Mammary epithelial cell (primary cell): ENCODE measurements around the gene SLC5A5.

Experiments used
- EZH2 ChIP-seq: IDR thresholded peaks from 2 replicates; pipeline ENCODE4 v1.6.1; 2012; ENCODE audit warnings: low read length, inconsistent platforms, borderline replicate concordance
- TF ChIP-seq, protein P1 (sequence below), 2 donors: IDR thresholded peaks in 1 of 2; conservative IDR thresholded peaks in 1 of 2; 2 replicates each; pipeline ENCODE4 v1.5.1; 2011 to 2012; ENCODE audit warnings: inconsistent platforms in 2 of 2, low read length in 2 of 2, mild to moderate bottlenecking in 2 of 2, control low read depth in 1 of 2, low read depth in 1 of 2; ENCODE audit not compliant: insufficient read depth in 1 of 2; ENCODE audit errors: extremely low read depth in 1 of 2

DNA sequence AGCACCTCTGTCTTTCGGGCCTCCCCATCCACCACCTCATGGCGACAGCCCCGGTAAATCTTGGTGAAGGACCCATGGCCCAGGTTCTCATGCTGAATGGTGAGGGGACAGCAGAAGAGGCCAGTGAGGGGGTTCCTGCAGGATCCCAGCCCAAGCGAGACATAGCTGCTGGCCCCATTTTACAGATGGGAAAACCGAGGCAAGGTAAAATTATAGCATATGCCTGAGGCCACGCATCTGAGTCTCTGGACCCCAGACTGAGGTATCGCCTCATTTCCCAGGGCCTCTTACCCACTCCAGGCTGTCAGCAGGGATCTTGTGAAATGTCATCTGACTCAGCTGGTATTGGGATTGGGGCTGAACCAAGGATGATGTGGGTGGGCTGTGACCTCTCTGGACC lies 33.8 kb upstream of the SLC5A5 start:
- TF ChIP-seq, protein P1, sequence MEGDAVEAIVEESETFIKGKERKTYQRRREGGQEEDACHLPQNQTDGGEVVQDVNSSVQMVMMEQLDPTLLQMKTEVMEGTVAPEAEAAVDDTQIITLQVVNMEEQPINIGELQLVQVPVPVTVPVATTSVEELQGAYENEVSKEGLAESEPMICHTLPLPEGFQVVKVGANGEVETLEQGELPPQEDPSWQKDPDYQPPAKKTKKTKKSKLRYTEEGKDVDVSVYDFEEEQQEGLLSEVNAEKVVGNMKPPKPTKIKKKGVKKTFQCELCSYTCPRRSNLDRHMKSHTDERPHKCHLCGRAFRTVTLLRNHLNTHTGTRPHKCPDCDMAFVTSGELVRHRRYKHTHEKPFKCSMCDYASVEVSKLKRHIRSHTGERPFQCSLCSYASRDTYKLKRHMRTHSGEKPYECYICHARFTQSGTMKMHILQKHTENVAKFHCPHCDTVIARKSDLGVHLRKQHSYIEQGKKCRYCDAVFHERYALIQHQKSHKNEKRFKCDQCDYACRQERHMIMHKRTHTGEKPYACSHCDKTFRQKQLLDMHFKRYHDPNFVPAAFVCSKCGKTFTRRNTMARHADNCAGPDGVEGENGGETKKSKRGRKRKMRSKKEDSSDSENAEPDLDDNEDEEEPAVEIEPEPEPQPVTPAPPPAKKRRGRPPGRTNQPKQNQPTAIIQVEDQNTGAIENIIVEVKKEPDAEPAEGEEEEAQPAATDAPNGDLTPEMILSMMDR (conservative IDR thresholded peaks at IDR 0.05 in 1 of 2, IDR thresholded peaks at IDR 0.05 in 1 of 2; ENCODE audit: extremely low read depth in 1 of 2, insufficient read depth in 1 of 2, low read depth in 1 of 2, low read length in 2 of 2) = no peak
- no peak for TF ChIP-seq EZH2
